Left forelimb (tissue), 1 donor: Measurements from ENCODE around the gene ISCU.
A peak's percentile ranks its signal among the peaks of the same experiment; 100 is the strongest.
"Not testable (repeated sequence)": the region's sequence is repeated elsewhere in the genome, so short reads cannot be mapped to it uniquely, and the experiment has no call there.

Experiments used
- DNase-seq: peaks from one replicate; pipeline ENCODE4 v3.0.0-alpha.2; 2018; ENCODE audit warnings: low spot score

ISCU gene

DNA sequence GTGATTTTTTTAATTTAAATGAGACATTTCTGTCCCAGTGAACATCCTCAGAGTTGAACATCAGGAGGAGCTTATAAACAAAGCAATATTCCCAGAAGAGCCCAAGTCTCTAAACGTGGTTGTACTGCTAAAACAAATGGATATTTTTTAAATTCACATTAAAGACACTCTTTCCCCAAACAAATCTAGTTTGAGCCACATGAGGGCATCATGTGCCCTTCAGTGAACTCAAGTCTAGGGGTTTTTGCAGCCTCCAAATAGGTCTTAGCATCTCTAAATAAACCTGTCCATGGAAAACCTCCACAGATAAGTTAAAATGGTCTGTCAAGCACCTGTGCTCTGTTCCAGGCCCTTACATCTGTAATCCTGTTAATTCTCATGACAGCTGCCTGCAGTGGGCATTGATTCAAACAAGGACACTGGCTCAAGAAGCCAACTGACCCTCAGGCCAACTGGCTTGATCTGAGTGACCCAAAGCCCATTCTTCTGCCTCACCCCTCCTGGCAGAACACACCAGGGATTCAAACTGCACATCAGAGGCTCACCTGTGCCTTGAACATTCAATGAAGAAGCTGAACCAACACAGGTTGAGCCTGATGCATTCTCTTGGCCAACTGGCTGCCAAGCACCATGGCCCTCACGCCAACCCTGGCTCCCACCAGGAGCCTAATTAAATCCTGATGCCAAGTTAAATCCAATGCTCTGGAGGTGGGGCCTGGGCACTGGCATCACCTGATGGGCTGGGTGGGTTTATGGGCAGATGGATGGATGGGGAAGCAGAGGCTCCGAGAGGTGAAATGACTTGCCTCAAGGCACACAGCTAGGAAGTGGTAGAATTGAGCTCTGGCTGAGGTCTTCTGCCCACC, 8.6 kb downstream of the ISCU start:
- DNase-seq: no peak

DNA sequence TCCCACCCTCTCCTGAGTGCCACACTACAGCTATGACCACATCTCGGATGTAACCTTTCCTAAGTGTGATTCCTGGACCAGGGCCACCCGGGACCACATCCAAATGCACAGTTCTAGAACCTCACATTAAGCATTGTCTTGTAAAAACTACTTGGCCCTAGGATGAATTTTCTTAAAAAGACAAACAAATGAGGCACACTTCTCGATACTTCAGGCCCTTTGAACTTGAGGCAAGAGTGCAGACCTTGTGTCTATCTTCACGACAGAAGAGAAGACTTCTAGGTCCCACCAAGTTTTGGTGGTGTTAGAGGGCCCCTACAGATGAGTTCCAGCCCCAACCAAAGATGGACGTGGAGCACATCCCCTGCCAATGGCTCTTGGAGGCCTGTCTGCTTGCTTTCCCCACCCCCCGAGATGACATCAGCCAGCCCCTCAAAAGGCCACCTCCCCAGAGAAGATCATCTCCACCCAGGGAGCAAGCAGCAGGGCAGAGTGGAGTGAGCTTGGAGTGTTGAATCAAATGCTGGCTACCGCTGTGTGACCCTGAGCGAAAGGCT, 9.3 kb downstream of the ISCU start:
- no peak for DNase-seq

DNA sequence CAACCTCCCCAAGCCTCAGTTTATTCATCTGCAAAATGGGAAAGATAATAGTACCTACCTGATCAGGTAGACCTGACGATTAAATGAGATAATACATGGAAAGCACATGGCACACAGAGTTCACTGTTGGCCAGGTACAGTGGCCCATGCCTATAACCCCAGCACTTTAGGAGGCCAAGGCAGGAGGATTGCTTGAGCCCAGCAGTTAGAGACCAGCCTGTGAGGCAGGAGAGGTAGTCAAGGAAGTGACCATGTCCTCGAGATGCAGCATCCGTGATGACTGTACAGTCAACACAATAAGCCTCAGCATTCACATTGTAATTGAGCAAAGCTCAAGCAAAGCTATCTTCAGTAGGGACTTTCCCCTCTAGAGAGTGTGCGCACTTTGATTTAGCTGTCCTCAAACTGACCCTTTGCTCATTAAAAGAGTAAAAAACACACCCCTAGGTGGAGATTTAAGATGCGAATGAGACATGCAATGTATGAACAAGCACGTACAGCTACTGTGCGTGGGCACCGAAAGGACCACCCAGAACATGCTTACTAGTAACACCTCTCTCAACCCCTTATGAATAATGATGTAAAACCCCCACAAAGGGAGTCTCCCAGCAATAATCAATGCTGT, 9.9 kb downstream of the ISCU start:
- no peak for DNase-seq

DNA sequence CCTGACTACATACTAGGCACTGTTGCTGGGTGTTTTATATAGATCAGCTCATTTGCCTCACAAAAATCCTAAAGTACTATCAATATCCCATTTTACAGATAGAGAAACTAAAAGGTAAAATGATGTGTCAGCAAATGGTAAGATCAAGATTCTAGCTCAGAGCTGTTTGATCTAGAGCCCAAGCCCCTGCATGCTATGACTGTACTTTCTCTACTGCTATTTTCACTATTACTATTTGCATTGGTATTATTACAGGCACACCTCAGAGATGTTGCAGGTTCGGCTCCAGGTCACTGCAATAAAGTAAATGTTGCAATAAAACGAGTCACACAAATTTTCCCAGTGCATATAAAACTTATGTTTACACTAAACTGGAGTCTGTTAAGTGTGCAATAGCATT, 10.9 kb downstream of the ISCU start:
- no peak for DNase-seq

DNA sequence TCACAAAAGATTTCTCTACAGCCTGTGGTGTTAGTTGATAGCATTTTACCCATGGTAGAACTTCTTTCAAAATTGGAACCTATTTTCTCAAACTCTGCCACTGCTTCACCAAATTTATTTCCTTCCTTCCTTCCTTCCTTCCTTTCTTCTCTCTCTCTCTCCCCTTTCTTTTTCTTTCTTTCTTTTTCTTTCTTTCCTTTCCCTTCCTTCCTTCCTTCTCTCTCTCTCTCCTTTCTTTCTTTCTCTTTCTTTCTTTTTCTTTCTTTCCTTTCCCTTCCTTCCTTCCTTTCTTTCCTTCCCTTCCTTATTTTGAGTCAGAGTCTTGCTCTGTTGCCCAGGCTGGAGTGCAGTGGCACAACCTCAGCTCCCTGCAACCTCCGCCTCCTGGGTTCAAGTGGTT, 11.9 kb downstream of the ISCU start:
- DNase-seq: not testable (repeated sequence)

DNA sequence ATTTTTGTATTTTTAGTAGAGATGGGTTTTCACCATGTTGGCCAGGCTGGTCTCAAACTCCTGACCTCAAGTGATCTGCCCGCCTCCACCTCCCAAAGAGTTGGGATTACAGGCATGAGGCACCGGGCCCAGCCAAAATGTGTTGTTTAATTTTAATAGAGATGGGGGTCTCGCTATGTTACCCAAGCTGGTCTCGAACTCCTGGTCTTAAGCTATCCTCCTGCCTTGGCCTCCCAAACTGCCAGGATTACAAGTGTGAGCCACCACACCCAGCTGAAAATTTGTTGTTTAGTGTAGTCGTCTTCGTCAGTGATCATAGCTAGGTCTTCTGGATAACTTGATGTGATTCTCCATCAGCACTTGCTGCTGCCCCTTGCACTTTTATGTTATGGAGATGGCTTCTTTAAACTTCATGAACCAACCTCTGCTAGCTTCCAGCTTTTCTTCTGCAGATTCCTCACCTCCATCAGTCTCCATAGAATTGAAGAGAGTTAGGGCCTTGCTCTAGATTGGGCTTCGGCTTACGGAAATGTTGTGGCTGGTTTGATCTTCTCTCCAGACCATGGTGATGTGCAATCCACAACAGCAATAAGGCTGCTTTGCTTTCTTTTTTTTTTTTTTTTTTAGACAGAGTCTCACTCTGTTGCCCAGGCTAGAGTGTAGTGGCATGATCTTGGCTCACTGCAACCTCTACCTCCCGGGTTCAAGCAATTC, 13.0 kb downstream of the ISCU start:
- no peak for DNase-seq

DNA sequence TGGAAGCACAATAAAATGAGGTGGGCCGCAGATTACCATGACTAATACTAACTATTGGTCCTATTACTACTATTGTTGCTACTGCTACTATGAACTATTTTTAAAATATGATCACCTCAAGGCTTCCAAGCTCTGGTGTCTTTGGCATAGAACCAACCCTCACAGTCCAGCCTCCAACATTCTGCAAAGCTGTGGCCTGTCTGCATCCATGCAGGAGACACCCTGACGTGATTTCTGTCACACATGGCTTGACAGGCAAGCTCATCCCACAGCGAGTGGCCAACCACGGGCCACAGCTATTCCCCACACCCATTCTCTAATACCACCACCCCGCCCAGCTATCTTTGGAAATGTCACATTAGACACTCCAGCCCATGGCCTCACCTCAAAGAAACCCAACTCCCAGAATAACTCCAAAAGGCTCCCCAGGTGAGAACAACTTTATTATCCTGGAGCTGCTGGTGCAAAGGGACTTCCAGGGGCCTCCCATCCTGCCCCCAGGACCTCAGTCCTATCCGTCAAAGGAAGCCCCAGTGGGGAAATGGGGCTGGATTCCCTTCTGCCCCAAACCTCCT, 14.4 kb downstream of the ISCU start:
- no peak for DNase-seq

DNA sequence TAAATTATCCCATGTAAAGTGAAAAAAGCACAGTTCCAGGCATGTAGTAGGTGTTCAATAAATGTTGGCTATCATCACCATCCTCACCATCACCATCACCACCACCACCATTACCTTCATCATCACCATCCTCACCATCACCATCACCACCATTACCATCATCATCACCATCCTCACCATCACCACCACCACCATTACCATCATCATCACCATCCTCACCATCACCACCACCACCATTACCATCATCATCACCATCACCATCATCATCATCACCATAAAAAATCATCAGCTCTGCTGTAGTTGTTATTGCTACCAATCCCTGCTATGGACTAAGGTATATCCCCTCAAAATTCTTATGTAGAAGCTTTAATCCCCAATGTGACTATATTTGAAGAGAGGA, 15.1 kb downstream of the ISCU start:
- no peak for DNase-seq

DNA sequence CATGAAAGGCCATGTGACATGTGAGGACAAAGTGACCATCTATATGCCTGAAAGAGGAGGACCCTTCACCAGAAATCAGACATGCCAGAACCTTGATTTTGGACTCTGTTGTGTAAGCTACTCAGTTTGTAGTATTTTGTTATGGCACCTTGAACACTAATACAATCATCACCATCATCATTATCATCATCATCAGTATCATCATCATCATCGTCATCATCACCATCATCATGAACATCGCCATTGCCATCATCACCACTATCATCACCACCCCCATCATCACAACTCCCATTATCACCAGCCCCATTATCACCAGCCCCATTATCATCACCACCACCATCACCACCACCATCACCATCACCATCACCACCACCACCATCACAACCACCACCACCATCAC, 15.9 kb downstream of the ISCU start:
- no peak for DNase-seq

DNA sequence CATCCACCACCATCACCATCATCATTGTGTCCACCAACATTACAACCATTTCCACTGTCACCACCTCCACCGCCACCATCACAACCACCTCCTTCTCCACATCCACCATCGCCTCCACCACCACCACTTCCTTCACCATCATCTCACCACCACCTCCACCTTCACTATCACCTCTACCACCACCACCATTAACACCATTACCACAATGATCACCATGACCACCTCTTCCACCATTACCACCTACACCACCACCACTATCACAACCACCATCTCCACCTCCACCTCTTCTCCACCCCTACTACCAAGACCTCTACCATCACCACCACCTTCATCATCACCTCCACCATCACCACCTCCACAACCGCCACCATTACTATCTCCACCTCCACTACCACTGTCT, 16.4 kb downstream of the ISCU start:
- DNase-seq: no peak

DNA sequence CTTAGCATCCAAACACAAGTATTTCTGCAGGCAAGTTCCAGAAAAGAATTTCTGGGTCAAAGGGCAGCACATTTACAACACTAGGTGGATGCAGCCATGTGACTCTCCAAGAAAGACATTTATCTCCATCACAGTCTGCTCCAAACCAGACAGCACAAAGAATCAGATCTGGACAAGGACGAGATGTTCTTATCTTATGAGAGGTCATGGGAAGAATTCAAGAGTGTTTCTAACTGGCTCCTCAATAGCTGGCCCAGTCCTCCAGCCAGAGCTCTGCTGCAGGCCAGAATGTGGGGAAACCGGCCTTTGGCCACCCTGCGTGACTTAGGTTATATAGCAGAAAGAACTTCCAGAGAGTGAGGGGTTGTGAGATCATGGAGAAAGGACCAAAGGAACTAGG, 18.1 kb downstream of the ISCU start:
- DNase-seq: no peak

DNA sequence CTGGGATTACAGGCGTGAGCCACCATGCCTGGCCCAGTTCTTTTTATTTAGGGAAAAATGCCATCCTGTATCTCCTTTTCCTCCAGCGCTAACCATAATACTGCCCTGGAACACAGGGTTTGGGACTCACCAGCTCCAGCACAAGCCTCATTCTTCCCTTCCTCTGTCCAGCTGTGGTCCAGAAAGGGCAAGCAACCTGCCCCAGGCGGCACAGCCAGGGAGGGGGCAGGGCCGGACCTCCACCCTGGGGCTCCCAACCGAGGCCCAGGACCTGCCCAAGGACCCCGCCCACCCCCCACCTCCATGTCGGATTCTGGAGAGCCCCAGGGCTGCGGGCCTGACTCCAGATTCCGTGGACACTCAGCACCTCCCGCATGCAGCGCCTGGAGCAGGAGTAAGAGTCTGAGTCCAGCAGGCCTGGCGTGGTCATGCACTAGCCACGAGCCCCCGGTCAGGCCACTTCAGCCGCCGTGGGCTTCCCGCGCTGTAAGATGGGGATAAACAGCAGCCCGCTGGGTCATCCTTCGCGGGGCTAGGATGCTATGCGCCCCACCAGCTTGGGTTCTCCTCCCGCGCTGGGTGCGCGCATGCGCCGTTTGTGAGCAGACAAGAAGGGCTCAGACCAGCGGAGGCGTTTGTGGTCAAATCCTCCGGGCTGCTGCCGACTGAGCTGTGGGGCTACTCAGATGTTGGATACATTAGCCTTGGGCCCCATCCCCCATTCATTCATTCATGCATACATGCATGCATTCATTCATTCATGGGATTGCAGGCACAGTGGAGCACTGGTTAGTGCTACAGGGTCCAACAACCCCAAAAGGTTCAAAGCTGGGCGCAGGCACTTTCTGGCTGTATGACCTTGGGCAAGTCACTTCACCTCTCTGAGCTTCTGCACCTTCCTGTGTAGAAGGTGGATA, 19.2 kb downstream of the ISCU start:
- peak; percentile 58 for DNase-seq

DNA sequence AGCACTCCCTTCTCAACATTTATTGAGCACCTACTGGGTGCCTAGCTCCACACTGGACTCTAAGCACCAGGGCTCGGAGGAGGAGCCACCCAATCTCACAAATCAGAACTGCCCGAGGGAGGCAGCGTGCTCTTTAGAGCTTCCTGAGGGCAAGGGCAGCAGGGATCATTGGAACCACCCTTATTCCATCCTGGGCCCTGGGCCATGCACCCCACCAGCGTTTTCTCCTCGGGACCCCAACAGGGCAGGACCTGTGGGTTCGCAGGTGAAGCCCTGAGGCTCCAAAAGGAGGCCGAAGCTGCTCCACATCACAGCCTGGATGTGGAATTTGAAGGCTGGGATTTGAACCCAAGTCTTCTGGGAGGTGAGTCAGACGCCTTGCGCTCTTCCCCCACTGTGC, 20.1 kb downstream of the ISCU start:
- no peak for DNase-seq

DNA sequence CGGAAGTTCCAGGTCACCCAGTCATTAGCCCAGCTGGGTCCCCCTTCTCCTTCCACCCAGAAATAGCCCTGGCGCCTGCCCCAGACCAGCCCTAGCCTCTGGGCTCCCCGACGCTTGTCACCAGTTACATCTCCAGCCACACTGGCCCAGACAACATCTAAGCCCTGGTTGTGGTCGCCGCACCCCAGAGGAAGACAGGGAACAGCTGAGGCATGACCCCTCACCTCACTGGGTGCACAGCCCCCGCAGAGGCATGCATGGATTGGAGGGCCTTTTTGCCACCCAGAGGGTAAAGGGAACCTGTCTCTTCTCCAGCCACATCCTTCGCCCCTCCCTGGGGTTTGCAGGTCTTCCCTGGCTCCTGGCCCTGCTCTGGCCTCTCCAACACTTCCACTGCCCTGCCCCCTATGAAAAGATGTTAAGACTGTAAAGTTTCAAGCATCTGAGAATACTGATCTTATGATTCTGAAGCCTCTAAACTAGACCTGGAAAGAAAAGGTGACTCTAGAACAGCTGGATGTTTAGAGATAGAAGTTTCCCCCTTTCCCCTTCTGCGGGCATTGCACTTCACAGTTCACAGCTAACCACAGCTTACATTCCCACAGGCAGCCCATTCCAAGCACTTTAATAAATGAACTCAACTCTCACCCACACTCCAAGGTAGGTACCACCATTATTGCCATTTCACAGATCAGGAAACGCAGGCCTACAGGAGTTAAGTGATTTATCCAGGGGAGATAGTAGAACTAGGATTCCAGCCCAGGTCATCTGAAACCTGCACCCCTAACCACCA, 20.8 kb downstream of the ISCU start:
- peak; percentile 61 for DNase-seq

DNA sequence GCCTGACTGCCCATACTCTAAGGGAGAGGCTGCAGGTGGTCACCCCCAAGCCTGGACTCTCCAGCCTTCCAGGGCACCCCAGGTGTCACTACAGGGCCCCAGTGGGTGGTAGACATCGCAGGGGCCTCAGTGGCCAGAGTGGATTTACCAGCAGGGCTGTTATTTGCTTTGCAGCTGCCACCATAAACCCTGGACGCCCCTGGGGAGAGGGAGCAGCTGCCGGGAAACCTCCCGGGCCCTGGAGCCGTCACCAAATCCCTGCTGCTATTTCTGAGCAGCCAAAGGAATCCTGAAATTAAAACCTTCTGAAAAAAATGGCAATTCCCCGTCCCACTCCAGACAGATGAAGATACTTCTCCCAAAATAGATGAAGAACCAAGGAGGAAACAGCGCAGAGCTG, 21.6 kb downstream of the ISCU start:
- peak; percentile 83 for DNase-seq

DNA sequence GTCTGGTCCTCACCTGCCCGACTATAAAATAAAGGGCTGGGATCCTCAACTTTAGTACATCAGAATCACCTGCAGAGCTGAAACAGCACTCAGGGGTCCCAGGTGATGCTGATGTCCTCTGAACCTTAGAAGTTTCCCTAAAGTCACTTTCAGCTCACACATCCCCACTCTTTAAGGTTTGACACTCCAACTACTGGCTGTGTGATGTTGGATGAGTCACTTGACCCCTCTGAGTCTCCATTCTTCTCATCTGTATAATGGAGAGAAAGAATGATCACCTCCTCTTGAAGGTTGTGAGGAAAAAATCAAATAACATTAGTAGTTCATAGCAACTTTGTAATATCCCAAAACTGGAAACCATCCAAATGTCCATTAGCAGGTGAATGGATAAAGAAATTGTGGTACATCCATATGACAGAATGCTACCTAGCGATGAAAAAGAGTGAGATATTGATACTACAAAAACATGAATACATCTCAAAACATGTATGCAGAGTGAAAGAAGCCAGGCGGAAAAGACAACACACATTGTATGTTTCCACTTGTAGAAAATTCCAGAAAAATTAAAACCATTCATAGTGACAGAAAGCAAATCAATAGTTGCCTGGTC, 22.2 kb downstream of the ISCU start:
- no peak for DNase-seq

DNA sequence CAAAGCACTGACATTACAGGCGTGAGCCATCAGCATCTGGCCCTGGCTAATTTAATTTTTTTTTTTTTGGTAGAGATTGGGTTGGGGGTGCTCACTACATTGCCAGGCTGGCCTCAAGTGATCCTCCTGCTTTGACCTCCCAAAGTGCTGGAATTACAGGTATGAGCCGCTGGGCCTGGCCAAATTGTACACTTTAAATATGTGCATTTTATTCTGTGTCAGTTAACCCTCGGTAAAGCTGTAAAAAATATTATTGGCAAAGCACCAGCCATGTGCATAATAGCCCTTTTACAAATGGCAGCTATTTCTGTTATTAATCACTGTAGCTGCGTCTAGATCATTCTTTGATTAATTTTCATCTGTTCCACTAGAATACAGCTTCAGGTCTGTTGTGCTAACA, 23.5 kb downstream of the ISCU start:
- DNase-seq: no peak

DNA sequence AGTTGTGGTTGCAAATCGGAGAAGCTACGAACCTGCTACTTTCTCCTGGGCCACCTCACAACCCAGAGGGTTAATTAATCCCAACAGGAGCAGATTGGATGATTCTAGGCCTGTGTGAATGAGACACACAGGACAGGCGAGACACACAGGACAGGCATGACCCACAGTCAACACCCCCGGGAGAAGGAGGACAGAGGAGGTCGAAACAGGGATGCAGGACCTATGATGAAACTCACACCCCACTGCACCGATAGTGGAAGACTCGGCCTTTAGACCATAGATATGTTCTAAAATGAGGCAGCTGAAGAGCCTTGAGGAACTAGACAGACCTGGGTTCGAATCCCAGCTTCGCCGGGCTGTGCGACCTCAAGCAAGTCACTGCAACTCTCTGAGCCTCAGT, 23.9 kb downstream of the ISCU start:
- no peak for DNase-seq

DNA sequence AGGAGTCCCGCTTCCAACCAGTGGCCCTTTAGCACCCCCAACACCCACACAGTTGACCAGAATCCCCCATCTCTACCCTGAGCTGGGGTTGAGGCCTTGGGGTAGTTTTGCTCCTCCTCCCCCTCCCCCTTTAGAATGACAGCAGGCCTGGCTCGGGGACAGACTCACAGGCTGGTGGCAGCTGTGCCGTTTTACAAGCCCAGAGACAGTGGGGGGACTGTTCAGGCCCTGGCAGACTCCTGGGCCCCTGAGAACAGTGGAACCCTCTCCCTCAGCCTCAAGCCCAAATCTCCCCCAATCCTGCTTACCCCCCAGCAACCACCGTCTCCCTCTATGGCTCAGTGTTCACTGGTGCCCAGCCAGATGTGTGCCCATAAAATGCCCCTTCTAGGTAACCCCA, 25.4 kb downstream of the ISCU start:
- DNase-seq: peak; percentile 77
